GM23338 (cell line): ENCODE results near the gene SYNPO.

ENCODE experiments used
- CREB1 ChIP-seq: fragments of 250-450 bp; sonication (Bioruptor Pico); IDR thresholded peaks from 2 replicates; pipeline ENCODE4 v1.5.0; 2020; ENCODE audit warnings: low read depth, mild to moderate bottlenecking, moderate library complexity
- CTCF ChIP-seq, 2 experiments: fragments of 200-600 bp in 1 of 2; sonication (generic) in 1 of 2; conservative IDR thresholded peaks; 2 replicates each; pipeline versions ENCODE4 v1.5.1 to v1.6.1; 2016 to 2017; ENCODE audit warnings: antibody characterized with exemption in 2 of 2, low read depth in 2 of 2, mild to moderate bottlenecking in 2 of 2, moderate library complexity in 1 of 2
- EZH2 ChIP-seq: fragments of 200-600 bp; sonication (generic); IDR thresholded peaks from one replicate; pipeline ENCODE4 v1.8.0; 2017; ENCODE audit warnings: antibody characterized with exemption, mild to moderate bottlenecking, low read depth; ENCODE audit not compliant: unreplicated experiment
- EZH2phosphoT487 ChIP-seq: fragments of 200-600 bp; sonication (generic); IDR thresholded peaks from one replicate; pipeline ENCODE4 v1.8.1; 2018; ENCODE audit warnings: antibody characterized with exemption; ENCODE audit not compliant: unreplicated experiment
- JUNB ChIP-seq: IDR thresholded peaks from one replicate; pipeline ENCODE4 v1.6.1; 2016; ENCODE audit warnings: antibody characterized with exemption; ENCODE audit not compliant: unreplicated experiment
- NANOG ChIP-seq: IDR thresholded peaks from 2 replicates; pipeline ENCODE4 v1.6.1; 2016; ENCODE audit warnings: antibody characterized with exemption, borderline replicate concordance
- POLR2AphosphoS5 ChIP-seq: IDR thresholded peaks from 2 replicates; pipeline ENCODE4 v1.6.1; 2016; ENCODE audit warnings: antibody characterized with exemption, low read depth
- REST ChIP-seq: IDR thresholded peaks from one replicate; pipeline ENCODE4 v1.6.1; 2018; ENCODE audit warnings: antibody characterized with exemption; ENCODE audit not compliant: unreplicated experiment
- STAT1 ChIP-seq: IDR thresholded peaks from one replicate; pipeline ENCODE4 v1.6.1; 2016; ENCODE audit warnings: antibody characterized with exemption; ENCODE audit not compliant: unreplicated experiment
- ZNF114 ChIP-seq: fragments of 250-450 bp; sonication (Bioruptor Pico); IDR thresholded peaks from 2 replicates; pipeline ENCODE4 v1.5.0; 2020; ENCODE audit warnings: mild to moderate bottlenecking, moderate library complexity
- ZNF331 ChIP-seq: fragments of 250-450 bp; sonication (Bioruptor Pico); IDR thresholded peaks from 2 replicates; pipeline ENCODE4 v1.5.0; 2020; ENCODE audit warnings: low read depth, mild to moderate bottlenecking, moderate library complexity

- TF ChIP-seq CTCF (conservative IDR thresholded peaks at IDR 0.05; ENCODE audit: low read depth in 2 of 2): no peak
- no peak for TF ChIP-seq ZNF331 (CRISPR knock-in tag)
- TF ChIP-seq EZH2phosphoT487: no peak
- no peak for TF ChIP-seq EZH2
- no peak for TF ChIP-seq REST
- TF ChIP-seq POLR2AphosphoS5: no peak
- TF ChIP-seq ZNF114 (CRISPR knock-in tag): no peak
- TF ChIP-seq CREB1: no peak
- TF ChIP-seq STAT1: no peak
- no peak for TF ChIP-seq NANOG
- TF ChIP-seq JUNB: no peak
Measured at GRCh38 chr5:150623878-150624216, 16.6 kb upstream of the SYNPO start.
